HG02610 (cell line): ENCODE results near the gene ADK.
"Not testable (repeated sequence)": the region's sequence is repeated elsewhere in the genome, so short reads cannot be mapped to it uniquely, and the experiment has no call there.

Experiments
- ATAC-seq: cut with Tn5 transposase; IDR thresholded peaks from one replicate; pipeline ENCODE4 v1.9.1; 2021; ENCODE audit warnings: mild to moderate bottlenecking, moderate library complexity; ENCODE audit not compliant: unreplicated experiment

The ADK gene

DNA sequence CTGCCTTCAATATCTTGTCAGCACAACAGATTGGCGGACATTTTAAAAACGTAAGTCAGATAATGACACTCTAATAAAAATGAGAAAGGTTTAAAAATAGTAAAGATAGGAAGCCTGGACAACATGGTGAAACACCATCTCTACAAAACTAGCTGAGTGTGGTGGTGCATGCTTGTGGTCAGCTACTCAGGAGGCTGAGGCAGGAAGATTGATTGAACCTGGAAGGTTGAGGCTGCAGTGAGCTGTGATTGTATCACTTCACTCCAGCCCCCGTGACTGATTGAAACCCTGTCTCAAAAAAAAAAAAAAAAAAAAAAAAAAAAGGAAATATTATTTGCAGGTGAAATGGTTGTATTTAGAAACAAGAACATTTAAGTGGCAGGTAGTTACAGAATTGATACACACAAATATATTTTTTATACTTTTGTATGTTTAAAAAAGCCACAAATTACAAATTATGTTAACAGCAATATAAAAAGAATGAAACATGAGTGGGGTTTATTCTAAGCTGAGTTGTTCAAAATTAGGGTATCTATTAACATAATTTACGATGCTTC is 141.9 kb downstream of the ADK start:
- no peak for ATAC-seq

DNA sequence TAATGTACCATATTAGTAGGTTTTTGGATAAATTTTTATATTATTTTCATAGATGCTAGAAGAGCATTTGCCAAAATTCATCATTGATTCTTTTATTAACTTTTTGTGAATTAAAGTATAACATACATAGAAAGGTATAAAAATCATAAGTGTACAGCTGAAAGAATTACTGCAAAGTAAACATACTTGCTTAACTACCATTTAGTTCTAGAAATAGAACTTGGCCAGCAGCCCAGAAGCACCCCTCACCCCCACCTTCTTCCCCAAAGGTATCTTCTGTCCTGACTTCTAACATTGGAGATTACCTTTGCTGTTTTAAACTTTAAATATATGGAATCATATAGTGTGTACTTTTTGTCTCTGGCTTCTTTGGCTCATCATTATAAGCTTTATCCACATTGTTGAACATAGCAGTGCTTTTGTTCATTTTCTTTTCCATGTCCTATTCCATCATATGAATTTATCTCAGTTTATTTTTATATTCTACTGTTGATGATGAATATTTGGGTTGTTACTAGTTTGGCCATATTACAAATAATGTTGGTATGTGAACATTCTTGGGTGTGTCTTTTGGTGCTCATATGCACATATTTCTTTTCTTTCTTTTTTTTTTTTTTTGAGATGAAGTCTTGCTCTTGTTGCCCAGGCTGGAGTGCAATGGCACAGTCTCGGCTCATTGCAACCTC is 142.8 kb downstream of the ADK start:
- no peak for ATAC-seq

DNA sequence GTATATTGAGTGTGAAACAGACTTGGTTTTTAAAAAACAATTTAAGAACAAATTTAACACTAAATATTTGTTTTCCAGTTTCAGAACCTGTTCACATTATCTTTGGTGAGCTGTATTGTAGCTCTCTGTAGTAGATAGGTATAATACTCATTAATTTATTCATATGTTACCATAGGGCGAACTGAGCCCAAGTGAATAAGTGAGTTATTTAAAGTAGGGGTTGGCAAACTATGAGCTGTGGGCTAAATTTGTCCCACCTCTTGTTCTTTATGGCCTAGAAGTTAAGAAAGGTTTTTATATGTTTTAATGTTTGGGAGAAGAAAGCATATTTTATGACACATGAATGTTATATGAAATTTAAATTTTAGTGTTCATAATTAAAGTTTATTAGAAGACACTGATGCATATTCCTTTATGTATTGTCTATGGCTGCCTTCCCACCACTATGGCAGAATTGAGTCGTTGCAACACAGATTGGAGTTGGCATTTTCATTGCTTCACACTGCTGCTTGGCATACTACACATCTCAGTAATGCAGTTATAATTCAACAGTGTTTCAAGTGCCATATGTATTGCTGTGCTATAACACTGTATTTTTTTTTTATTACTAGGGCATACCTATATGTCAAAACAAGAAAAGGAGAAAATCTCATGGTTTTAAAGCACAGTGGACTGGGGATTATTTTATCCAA is 146.5 kb downstream of the ADK start:
- no peak for ATAC-seq

DNA sequence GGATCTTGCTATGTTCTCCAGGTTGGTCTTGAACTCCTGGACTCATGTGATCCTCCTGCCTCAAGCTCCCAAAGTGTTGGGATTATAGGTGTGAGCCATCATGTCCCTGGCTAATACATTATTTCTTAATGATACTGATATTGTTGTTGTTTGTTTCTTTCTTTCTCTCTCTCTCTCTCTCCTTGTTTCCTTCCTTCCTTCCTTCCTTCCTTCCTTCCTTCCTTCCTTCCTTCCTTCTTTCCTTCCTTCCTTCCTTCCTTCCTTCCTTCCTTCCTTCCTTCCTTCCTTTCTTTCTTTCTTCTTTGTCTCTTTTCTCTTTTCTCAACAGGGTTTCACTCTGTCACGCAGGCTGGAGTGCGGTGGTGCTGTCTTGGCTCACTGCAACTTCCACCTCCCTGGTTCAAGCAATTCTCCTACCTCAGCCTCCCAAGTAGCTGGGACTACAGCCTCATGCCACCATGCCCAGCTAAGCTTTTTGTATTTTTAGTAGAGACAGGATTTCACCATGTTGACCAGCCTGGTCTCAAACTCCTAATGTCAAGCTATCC is 149.1 kb downstream of the ADK start:
- ATAC-seq: not testable (repeated sequence)

DNA sequence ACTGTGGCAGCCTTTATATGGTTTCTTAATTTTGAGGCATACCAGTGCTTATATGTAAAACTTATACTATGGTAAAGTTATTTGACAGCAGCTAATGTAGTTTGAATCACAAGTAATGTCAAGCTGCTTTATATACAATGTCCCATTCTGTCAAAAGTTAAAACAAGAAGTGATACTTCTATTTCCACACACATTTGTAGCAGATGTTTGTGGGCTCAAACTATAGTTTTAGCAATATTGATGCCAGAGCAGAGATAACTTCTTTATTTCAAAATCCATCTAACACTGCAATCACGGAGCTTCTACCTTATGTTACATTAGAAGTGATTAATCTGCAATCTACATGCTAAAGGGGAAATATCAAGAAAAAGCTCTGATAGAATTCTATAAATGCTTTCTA is 149.6 kb downstream of the ADK start:
- no peak for ATAC-seq

DNA sequence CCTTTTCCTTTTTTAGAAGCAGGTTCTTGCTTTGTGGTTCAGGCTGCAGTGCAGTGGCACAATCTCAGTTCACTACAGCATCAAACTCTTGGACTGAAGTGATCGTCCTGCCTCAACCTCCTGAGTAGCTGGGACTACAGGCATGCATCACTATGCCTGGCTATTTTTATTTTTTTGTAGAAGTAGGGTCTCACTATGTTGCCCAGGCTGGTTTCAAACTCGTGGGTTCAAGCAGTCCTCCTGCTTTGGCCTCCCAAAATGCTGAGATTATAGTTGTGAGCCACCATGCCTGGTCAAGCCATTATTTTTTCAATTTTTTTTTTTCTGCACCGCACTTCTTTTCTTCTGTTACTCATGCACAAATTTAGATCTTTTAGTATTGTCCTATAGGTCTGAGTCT is 154.7 kb downstream of the ADK start:
- ATAC-seq: no peak

DNA sequence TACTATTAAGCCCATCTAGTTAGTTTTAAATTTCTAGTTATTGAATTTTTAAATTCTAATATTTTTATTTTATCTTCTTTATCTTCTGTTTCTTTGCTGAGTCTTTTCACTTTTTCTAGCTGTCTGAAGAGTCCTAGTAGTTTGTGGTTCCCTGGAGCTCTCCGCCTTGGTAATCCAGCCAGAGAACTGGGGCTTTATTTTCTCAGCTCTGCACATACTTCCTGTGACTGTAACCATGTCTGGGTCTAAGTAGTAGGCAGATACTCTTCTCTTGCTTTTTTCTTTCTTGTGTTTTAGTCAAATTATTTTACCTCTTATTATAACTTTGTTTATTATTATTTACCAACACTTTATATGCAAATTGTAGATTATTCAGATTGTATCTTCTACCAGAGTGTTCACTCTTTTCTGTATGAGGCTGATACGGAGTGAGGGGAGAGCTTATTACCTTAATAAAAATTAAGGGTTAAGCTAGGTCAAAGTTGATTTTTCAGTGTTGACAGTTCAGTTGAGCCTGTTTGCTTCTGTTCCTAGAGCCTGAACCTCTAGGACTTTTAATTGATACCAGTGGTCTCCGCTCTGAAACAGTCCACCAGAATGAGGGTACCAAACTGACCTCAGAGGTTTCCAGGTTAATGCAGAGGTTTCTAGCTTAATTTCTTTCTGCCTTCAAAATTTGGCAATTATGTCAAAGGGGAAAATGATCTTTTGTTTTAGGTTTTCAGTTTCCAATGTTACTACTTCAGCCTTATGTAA is 155.4 kb downstream of the ADK start:
- ATAC-seq: no peak

DNA sequence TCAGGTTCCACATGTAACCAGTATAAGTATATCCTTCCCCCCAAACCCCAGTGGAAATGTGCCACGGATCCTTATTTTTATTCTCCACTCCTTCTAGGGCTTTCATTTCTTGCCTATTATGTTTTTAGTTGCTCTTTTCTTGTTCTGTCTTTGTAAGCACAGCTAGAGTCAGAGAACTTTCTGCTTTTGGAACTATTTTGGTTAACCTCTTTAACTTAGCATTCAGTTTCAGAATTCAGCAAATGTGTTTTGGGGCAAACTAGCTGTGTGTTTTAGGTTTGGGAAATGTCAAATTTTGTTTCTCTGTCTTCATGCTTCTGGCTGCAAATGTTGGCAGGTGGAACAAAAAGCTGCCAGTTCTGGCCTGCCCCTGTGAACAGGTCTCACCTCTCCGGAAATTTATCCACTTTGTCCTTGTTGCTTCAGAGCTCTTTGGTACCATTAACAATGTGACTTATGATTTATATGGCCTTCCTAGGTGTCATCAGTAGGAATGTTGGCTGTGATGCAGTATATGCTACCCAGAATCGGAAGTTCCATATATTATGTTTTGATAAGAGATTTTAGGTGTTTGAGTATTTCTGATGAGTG is 156.1 kb downstream of the ADK start:
- no peak for ATAC-seq

DNA sequence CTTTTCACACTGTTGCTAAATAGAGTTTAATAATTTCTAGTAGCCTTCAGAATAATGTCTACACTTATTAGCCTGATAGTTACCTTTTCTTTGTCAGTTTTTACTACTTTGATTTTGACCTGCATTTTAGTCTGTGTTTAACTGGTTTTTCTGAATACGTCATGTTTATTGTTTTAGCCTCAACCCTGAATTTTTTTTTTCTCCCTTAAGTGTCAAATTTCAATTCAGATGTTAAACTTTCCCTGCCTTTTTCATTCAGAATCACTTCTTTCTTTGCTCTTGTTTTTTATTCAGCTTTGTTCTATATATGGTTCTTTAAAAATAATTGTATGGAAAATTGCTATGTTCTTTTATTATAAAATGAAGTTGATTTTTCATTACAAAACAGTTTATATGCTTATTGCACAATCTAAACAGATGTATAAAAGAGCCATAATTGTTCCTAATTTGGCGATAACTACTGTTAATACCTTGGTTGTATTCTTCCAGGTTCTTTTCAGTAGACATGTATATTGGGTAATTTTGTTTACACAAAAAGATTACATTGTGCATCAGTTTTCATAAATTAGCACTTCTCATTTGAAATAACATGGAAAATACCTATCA is 159.7 kb downstream of the ADK start:
- ATAC-seq: no peak

DNA sequence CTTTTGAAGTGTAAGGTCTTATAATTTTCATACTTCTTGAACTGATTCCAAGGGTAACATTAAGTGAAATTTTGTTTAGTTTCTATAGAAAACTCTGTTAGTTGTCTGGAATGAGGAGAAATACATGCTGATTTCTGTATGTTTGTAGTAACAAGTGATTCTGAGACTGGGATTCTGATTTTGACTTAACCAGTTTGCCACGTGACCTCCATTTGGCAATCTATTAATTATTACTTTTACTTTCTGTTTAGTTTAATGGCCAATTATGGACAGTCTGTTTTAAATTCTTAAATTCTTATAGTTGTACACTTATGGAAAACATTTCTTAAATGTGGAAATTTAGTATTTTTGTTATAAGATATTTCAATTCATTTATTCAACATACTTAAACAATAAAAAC is 163.1 kb downstream of the ADK start:
- ATAC-seq: no peak

DNA sequence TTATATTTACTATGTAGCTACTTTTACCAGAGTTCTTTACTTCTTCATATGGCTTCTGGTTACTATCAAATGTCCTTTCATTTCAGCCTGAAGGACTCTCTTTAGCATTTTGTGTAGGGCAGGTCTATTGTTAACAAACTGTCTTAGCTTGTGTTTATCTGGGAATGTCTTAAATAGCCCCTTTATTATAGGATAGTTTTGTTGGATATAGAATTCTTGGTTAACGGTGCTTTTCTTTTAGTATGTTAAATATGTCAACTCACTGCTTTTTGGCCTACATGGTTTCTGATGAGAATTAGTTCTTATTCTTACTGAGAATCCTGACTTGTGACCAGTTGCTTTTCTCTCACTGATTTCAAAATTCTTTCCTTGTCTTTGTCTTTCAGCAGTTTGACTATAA is 169.0 kb downstream of the ADK start:
- no peak for ATAC-seq

DNA sequence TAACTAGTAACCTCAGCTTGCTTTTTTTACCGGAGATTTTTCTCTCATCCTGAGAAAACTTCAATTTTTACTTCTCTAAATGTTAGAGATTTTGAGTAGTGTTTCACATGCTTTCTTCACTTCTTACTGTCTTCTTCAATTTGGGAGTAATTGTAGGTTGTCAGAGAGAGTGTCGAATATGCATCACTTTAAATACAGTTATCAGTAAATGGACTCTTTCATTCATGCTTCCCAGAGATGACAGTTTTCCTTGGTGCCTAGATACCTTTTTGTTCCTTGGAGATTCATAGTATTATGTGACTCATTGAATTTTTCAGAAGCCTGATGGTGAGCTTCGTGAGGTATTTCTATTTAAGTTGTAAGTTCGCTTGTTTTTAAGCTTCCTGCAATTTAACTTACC is 169.7 kb downstream of the ADK start:
- no peak for ATAC-seq

DNA sequence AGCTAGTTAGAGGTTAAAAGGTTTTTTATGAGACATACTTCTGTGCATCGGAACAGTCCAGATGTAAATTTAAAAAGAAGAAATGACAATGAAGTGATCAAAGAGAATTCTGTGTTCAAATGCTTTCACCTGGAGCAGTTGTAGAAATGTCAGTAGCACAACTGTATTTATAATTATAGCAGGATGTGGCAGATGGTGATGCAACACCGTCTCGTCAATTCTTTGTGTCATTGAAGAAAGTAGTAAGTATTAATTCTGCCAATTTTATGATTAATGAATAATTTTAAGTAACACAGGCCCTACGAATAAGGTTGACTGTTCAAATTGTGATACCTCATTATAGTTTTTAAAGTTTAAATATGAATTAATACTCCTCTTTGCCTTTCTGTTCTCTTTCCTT is 171.1 kb downstream of the ADK start:
- no peak for ATAC-seq

DNA sequence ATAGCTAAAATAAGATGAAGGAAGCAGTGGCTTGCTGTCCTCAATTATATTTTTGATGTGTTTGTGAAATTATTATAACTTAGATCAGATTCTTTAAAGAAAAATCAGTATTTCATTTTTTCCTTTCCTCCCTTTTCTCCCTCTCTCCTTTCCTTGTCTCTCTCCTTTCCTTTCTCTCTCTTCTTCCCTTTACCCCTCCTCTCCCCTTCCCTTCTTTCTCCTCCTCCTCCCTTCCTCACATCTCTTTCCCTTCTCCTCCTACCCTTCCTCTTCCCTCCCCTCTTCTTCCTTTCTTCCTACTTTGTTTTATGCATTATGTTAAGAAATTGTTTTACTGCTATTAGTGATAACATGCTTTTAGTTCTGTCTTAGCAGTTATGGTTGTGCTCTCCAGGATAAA is 171.5 kb downstream of the ADK start:
- no peak for ATAC-seq

DNA sequence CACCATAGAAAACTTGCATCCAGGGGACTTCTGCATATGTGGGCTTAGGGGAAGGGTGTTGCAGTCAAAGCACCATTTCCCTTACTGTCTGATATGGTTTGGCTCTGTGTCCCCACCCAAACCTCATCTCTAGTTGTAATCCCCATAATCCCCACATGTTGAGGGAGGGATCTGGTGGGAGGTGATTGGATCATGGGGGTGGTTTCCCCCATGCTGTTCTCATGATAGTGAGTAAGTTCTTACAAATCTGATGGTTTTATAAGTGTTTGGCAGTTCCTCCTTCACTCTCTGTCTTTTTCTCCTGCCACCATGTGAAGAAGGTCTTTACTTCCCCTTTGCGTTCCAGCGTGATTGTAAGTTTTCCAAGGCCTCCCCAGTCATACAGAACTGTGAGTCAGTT is 177.4 kb downstream of the ADK start:
- ATAC-seq: no peak

DNA sequence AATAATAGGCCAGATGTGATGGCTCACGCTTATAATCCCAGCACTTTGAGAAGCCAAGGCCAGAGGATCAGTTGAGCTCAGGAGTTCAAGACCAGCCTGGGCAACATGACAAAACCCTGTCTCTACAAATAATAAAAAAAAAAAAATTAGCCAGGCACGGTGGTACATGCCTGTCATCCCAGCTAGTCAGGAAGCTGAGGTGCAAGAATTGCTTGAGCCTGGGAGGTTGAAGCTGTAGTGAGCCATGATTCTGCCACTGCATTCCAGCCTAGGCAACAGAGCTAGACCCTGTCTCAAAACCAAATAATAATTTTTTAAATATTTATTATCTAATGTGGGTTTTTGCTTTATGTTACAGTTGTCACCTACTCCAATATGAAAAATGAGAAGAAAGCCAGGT is 178.9 kb downstream of the ADK start:
- no peak for ATAC-seq

DNA sequence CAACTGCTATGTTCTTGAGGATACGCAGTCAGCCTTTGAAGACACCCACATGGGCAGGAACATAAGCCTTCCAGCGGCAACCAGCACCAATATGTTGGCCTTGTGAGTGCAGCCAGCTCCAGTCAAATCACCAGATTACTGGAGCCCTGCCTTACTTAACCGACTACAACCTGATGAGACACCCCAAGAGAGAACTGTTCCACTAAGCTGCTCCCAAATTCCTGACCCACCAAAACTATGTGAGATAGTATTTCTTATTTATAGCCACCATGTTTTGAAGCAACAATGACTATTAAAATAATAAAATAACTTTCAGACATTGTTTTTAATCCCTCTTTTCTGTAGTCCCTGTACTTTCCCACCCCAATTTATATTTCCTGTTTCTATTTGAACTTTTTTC is 179.6 kb downstream of the ADK start:
- no peak for ATAC-seq

DNA sequence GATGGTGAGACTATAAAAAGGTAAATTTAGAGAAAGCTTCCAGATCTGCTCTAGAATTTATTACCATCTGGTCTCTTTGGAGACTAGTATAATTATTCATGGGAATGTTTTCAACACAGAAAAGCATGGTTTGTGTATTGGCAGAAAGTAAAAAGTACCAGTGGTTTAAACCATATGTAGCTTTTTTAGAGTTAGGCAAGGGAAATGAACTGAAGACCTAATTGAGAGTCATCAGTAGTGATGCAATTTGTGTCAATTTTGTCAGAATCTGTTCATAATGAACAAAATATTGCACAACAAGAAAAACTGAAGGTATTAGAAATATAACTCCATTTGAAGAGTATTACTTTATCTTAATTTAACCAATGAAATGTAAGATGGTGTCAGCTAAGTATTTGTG is 181.4 kb downstream of the ADK start:
- ATAC-seq: no peak

DNA sequence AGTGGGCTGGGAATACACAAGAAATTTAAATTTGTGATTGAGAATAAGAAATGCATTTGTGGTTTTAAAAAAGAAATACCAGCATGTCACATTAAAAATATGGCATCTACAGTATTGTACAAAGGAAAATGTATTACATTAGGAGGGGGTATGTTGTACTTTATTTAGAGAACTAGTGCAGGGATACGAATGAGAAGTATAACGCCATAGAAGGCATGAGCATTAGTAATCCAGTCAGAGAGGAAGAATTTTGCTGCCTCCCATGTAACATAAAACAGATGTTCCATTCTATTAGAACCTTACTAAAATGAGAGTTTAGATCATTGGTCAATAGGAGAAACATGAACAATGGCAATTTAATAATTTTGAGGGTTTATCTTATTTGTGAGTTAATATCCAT is 182.2 kb downstream of the ADK start:
- ATAC-seq: no peak

DNA sequence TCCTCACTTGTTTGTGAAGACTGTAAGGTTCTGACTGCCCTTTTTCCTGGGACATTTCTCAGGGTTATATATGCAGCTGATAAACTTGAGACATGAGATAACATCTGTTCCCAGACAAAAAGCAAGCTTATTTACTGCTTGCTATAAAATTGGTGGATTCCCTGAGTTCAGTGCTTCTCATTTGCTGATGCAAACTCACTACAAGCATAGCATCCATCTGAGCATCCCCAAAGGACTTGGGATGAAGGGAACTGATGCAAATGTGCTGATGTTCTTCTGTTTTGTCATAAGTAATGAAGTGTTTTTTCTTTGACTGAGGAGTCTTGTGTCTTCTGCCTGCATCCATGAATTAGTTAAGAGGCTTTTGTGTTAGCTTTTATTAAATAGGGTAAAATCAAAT is 183.2 kb downstream of the ADK start:
- ATAC-seq: no peak

DNA sequence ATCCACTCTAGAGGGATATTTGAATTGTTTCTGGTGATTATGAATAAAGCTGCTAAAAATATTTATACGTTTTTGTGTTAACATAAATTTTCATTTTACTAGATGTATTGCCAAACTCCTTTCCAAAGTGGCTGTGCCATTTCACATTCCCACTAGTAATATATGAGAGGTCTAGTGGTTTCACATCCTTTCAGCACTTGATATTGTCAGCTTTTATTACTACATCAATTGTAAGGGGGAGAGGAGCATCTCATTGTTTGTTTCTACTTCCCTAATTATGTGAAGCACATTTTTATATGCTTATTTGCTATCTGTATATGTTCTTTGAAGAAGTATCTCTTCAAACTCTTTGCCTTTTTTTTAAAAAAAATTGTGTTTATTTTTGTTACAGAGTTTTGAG is 184.5 kb downstream of the ADK start:
- no peak for ATAC-seq
